ENCODE data around the gene TSPAN9.

DNA sequence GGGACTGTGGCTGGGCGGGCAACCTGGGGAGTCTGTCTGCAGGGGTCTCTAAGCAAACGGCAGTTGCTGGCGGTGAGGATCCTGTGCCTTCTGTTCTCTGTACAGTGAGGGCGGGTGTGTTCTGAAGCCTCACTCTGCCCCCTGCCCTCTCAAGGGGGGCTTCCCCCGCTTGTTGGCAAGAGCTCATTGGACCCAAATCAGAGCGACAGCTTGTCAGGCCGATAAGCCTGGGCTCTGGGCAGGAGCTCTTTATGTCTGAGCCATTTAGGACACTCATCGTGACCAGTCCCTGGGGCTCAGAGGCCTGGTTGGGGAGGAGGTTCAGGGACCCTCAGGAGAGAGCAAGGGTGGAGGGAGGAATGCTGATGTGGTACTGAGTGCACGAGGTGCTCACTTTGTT is 136.0 kb downstream of the TSPAN9 start:
- no peak for TF ChIP-seq CTCF (conservative IDR thresholded peaks at IDR 0.05; ENCODE audit: low read depth in 2 of 2)
- no peak for TF ChIP-seq POLR2AphosphoS5 (IDR thresholded peaks at IDR 0.05; ENCODE audit: low read depth)
- TF ChIP-seq CREB1 (CRISPR knock-in tag; IDR thresholded peaks at IDR 0.05; ENCODE audit: low read depth), result no peak
